ENCODE data around the gene NEAT1. TPM values are rescaled to one million over a fixed set of nuclear protein-coding genes. Genes with fewer than 3 reads are reported as not detected.

Gene NEAT1
- total and polyA plus RNA-seq, 9 of the 15 experiments (the other 6 are each of a cell fraction or from before 2014, with no cell fraction given), result 20.1 to 389 (median 62.8) TPM

DNA sequence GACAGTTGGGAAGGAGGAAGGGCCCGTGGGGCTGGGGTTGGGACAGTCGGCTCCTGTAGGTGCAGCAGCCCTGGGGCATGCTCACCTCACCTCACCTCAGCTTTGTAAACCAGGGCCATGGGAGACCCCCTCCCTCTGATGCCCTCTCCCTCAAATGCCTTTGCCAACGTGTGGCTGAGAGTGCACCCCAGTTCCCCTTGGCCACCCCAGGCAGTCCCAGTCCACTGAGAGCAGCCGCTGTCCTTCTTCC is 4.2 kb upstream of the NEAT1 start (continued):
- TF ChIP-seq, protein P1, sequence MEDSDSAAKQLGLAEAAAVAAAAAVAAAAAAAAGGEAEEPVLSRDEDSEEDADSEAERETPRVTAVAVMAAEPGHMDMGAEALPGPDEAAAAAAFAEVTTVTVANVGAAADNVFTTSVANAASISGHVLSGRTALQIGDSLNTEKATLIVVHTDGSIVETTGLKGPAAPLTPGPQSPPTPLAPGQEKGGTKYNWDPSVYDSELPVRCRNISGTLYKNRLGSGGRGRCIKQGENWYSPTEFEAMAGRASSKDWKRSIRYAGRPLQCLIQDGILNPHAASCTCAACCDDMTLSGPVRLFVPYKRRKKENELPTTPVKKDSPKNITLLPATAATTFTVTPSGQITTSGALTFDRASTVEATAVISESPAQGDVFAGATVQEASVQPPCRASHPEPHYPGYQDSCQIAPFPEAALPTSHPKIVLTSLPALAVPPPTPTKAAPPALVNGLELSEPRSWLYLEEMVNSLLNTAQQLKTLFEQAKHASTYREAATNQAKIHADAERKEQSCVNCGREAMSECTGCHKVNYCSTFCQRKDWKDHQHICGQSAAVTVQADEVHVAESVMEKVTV (CRISPR knock-in tag; IDR thresholded peaks at IDR 0.05), result 0 out of 2 replicates have a peak, but pooled peaks have one; percentile 1
- no peak for TF ChIP-seq NCOA2 (IDR thresholded peaks at IDR 0.05; ENCODE audit: partially characterized antibody in 2 of 2)
- no peak for TF ChIP-seq ZEB2 (IDR thresholded peaks at IDR 0.05)
- TF ChIP-seq, protein P2, sequence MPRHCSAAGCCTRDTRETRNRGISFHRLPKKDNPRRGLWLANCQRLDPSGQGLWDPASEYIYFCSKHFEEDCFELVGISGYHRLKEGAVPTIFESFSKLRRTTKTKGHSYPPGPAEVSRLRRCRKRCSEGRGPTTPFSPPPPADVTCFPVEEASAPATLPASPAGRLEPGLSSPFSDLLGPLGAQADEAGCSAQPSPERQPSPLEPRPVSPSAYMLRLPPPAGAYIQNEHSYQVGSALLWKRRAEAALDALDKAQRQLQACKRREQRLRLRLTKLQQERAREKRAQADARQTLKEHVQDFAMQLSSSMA (CRISPR knock-in tag; IDR thresholded peaks at IDR 0.05), result no peak
- TF ChIP-seq, protein P3, sequence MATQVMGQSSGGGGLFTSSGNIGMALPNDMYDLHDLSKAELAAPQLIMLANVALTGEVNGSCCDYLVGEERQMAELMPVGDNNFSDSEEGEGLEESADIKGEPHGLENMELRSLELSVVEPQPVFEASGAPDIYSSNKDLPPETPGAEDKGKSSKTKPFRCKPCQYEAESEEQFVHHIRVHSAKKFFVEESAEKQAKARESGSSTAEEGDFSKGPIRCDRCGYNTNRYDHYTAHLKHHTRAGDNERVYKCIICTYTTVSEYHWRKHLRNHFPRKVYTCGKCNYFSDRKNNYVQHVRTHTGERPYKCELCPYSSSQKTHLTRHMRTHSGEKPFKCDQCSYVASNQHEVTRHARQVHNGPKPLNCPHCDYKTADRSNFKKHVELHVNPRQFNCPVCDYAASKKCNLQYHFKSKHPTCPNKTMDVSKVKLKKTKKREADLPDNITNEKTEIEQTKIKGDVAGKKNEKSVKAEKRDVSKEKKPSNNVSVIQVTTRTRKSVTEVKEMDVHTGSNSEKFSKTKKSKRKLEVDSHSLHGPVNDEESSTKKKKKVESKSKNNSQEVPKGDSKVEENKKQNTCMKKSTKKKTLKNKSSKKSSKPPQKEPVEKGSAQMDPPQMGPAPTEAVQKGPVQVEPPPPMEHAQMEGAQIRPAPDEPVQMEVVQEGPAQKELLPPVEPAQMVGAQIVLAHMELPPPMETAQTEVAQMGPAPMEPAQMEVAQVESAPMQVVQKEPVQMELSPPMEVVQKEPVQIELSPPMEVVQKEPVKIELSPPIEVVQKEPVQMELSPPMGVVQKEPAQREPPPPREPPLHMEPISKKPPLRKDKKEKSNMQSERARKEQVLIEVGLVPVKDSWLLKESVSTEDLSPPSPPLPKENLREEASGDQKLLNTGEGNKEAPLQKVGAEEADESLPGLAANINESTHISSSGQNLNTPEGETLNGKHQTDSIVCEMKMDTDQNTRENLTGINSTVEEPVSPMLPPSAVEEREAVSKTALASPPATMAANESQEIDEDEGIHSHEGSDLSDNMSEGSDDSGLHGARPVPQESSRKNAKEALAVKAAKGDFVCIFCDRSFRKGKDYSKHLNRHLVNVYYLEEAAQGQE (IDR thresholded peaks at IDR 0.05; ENCODE audit: borderline replicate concordance), result no peak
- TF ChIP-seq, protein P3 (CRISPR knock-in tag; IDR thresholded peaks at IDR 0.05; ENCODE audit: low read depth), result peak; percentile 68; the same call in 1 of the 2 replicates
- TF ChIP-seq SNIP1 (IDR thresholded peaks at IDR 0.05; ENCODE audit: low read depth), result no peak
- TF ChIP-seq, protein P4, sequence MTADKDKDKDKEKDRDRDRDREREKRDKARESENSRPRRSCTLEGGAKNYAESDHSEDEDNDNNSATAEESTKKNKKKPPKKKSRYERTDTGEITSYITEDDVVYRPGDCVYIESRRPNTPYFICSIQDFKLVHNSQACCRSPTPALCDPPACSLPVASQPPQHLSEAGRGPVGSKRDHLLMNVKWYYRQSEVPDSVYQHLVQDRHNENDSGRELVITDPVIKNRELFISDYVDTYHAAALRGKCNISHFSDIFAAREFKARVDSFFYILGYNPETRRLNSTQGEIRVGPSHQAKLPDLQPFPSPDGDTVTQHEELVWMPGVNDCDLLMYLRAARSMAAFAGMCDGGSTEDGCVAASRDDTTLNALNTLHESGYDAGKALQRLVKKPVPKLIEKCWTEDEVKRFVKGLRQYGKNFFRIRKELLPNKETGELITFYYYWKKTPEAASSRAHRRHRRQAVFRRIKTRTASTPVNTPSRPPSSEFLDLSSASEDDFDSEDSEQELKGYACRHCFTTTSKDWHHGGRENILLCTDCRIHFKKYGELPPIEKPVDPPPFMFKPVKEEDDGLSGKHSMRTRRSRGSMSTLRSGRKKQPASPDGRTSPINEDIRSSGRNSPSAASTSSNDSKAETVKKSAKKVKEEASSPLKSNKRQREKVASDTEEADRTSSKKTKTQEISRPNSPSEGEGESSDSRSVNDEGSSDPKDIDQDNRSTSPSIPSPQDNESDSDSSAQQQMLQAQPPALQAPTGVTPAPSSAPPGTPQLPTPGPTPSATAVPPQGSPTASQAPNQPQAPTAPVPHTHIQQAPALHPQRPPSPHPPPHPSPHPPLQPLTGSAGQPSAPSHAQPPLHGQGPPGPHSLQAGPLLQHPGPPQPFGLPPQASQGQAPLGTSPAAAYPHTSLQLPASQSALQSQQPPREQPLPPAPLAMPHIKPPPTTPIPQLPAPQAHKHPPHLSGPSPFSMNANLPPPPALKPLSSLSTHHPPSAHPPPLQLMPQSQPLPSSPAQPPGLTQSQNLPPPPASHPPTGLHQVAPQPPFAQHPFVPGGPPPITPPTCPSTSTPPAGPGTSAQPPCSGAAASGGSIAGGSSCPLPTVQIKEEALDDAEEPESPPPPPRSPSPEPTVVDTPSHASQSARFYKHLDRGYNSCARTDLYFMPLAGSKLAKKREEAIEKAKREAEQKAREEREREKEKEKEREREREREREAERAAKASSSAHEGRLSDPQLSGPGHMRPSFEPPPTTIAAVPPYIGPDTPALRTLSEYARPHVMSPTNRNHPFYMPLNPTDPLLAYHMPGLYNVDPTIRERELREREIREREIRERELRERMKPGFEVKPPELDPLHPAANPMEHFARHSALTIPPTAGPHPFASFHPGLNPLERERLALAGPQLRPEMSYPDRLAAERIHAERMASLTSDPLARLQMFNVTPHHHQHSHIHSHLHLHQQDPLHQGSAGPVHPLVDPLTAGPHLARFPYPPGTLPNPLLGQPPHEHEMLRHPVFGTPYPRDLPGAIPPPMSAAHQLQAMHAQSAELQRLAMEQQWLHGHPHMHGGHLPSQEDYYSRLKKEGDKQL (CRISPR knock-in tag; IDR thresholded peaks at IDR 0.05; ENCODE audit: borderline replicate concordance), result no peak
- TF ChIP-seq POLR2G (IDR thresholded peaks at IDR 0.05; ENCODE audit: low read depth, low read length), result peak; percentile 16; the same call in 1 of the 2 replicates
- TF ChIP-seq DNMT1 (IDR thresholded peaks at IDR 0.05), result no peak
- TF ChIP-seq C11orf30 (IDR thresholded peaks at IDR 0.05; ENCODE audit: low read depth), result no peak
- TF ChIP-seq RAD21 (CRISPR knock-in tag; conservative IDR thresholded peaks at IDR 0.05 in 1 of 2, IDR thresholded peaks at IDR 0.05 in 1 of 2), result peak in 1 of 2 experiments; percentile 18; a peak in 1 of 4 replicates
- 0 out of 2 replicates have a peak, but pooled peaks have one; percentile 31 for TF ChIP-seq SPI1 (IDR thresholded peaks at IDR 0.05; ENCODE audit: borderline replicate concordance, low read depth, low read length)

Measured in K562 (cell line).